Measurements from ENCODE around the gene CLEC4D.
"Not testable (repeated sequence)": the region's sequence is repeated elsewhere in the genome, so short reads cannot be mapped to it uniquely, and the experiment has no call there.

The CLEC4D gene

DNA sequence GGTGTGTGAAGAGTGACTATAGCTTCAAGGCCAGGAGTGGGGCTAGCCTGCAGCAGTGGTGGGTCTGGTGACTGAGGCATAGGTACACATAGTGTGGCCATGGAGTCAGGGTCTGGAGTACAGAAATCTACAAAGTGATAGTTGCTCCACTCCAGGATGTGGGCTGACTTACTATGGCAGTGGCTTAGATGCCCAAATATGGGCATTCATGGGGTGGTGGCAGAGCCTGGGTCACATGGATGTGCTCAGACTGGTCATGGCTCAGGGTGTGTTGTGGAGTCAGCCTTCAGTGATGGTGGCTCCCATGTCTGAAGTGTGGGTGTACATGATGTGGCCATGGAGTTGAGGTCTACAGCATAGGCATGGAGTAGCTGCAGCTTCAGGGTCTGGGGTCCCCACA lies 30.2 kb upstream of the CLEC4D start:
- TF ChIP-seq, protein P1, sequence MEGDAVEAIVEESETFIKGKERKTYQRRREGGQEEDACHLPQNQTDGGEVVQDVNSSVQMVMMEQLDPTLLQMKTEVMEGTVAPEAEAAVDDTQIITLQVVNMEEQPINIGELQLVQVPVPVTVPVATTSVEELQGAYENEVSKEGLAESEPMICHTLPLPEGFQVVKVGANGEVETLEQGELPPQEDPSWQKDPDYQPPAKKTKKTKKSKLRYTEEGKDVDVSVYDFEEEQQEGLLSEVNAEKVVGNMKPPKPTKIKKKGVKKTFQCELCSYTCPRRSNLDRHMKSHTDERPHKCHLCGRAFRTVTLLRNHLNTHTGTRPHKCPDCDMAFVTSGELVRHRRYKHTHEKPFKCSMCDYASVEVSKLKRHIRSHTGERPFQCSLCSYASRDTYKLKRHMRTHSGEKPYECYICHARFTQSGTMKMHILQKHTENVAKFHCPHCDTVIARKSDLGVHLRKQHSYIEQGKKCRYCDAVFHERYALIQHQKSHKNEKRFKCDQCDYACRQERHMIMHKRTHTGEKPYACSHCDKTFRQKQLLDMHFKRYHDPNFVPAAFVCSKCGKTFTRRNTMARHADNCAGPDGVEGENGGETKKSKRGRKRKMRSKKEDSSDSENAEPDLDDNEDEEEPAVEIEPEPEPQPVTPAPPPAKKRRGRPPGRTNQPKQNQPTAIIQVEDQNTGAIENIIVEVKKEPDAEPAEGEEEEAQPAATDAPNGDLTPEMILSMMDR (IDR thresholded peaks at IDR 0.05; ENCODE audit: low read depth, low read length) = no peak
- DNase-seq (ENCODE audit: extremely low read depth, low read depth) = no peak

DNA sequence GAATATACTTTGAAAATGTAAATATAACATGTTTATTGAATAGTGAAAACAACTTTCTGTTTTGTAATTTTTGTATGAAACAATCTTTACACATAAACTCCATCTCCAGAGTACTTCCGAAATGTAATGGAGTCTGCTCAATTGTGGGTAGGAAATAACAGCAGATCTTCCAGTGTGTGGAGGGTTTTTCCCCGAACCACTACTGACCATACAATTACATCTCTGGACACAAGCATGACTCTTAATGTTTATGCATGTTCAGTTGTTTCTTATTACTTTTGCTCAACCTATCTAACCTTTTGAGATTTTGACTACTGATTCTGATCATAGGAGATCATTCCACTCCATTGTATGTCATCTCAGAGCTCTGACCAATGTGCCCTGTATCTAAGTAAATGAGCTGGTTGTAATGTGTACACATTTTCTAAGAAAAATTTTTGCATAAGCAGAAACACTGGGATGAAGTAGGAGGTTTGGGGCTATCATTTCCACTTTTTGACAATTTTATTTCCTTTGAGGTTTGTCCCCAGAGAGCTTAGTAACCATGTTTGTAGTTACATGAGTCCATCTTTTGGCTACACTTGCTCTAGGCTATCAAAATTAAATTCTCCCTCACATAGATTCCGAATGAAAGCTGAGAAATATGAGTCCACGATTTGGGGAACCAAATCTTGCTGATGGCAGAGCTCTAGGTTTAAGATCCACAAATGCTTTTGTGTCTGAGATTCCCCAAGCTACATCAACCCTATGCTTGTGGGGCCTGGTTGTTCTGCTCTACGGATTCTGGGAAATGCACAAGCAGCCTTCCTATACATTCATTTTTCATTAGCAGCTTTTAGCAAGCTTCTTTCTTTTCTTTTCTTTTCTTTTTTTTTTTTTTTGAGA lies 21.4 kb upstream of the CLEC4D start:
- TF ChIP-seq, protein P1 (IDR thresholded peaks at IDR 0.05; ENCODE audit: low read depth, low read length) = no peak
- no peak for DNase-seq (ENCODE audit: extremely low read depth, low read depth)

GRCh38 chr12:8493084-8493483 lies 20.2 kb upstream of the CLEC4D start:
- TF ChIP-seq, protein P1 (IDR thresholded peaks at IDR 0.05; ENCODE audit: low read depth, low read length) = no peak
- DNase-seq (ENCODE audit: extremely low read depth, low read depth) = no peak

DNA sequence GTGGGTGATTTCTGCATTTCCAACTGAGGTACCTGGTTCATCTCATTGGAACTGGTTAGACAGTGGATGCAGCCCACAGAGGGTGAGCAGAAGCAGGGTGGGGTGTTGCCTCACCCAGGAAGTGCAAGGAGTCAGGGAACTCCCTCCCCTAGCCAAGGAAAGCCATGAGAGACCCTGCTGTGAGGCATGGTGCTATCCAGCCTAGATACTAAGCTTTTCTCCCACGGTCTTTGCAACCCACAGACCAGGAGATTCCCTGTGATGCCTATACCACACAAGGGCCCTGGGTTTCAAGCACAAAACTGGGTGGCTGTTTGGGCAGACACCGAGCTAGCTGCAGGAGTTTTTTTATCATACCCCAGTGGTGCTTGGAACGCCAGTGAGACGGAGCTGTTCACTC lies 17.6 kb upstream of the CLEC4D start:
- DNase-seq (ENCODE audit: extremely low read depth, low read depth) = not testable (repeated sequence)

DNA sequence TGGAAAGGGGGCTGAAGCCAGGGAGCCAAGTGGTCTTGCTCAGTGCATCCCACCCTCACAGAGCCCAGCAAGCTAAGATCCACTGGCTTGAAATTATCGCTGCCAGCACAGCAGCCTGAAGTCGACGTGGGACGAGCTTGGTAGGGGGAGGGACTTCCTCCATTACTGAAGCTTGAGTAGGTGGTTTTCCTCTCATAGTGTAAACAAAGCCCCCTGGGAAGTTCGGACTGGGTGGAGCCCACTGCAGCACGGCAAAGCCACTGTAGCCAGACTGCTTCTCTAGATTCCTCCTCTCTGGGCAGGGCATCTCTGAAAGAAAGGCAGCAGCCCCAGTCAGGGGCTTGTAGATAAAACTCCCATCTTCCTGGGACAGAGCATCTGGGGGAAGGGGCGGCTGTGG lies 17.2 kb upstream of the CLEC4D start:
- not testable (repeated sequence) for DNase-seq (ENCODE audit: extremely low read depth, low read depth)

DNA sequence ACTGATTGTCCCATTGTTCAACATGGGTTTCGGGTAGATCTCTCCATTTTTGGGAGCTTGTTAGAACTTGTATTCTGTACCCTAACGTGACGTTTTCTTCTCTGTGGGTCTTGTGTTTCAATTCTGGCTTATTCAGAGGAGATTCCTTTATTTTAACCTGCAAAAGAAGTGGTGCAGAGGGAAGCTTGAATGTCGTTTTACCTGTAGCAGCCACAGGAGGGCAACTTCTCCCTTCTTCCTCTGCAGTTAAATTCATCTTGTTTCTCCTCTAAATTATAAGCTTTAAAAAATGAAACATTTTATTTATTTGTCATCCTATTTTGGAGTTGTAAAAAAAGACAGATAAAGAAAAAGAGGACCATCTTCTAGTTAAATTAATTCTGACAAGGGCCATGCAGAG lies 13.7 kb upstream of the CLEC4D start:
- no peak for DNase-seq (ENCODE audit: extremely low read depth, low read depth)
- TF ChIP-seq, protein P1 (IDR thresholded peaks at IDR 0.05; ENCODE audit: low read depth, low read length) = no peak

DNA sequence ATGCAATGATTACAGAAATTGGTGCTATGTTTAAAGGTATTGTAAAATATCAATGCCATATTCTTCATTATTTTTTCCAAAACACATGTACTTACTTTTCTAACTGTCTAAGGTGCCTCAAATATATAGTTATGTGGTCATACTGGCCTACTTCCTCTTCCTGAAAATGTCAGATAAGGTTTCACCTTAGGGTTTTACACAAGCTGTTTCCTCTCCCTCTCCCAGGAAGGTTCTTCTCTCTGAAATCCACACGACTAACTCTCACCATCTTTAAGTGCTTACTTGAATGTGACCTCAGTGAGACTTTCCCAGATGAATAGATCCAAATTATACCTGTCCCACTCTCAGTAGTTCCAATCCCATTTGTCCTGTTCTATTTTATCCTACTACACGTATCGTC lies 11.6 kb upstream of the CLEC4D start:
- TF ChIP-seq, protein P1 (IDR thresholded peaks at IDR 0.05; ENCODE audit: low read depth, low read length) = no peak
- DNase-seq (ENCODE audit: extremely low read depth, low read depth) = no peak

DNA sequence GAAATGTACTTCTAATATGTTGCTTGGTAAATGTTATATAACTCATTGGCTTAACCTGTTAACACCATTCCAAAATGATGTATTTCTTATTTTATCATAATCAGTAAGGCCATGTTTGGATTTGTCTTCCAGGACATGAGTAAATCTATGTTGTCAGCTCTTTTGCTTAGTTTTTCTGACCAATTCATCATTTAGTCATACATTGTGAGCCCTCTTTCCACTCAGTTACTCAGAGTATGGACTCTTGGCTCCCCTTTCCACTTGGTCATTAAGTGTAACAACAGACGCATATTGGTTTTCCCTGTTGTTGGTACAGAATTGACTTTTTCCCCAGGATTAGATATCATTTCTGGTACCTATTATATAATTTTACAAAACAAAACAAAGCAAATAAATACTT lies 9.0 kb upstream of the CLEC4D start:
- TF ChIP-seq, protein P1 (IDR thresholded peaks at IDR 0.05; ENCODE audit: low read depth, low read length) = no peak
- DNase-seq (ENCODE audit: extremely low read depth, low read depth) = no peak
